Measurements from ENCODE around the gene CA10.

Gene CA10

GRCh38 chr17:51670899-51671298, 487.6 kb downstream of the CA10 start:
- TF ChIP-seq EZH2phosphoT487 (IDR thresholded peaks at IDR 0.05; ENCODE audit: borderline replicate concordance, low read length), result no peak
- TF ChIP-seq, protein P1, sequence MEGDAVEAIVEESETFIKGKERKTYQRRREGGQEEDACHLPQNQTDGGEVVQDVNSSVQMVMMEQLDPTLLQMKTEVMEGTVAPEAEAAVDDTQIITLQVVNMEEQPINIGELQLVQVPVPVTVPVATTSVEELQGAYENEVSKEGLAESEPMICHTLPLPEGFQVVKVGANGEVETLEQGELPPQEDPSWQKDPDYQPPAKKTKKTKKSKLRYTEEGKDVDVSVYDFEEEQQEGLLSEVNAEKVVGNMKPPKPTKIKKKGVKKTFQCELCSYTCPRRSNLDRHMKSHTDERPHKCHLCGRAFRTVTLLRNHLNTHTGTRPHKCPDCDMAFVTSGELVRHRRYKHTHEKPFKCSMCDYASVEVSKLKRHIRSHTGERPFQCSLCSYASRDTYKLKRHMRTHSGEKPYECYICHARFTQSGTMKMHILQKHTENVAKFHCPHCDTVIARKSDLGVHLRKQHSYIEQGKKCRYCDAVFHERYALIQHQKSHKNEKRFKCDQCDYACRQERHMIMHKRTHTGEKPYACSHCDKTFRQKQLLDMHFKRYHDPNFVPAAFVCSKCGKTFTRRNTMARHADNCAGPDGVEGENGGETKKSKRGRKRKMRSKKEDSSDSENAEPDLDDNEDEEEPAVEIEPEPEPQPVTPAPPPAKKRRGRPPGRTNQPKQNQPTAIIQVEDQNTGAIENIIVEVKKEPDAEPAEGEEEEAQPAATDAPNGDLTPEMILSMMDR (IDR thresholded peaks at IDR 0.05; ENCODE audit: low read depth, low read length, poor library complexity, severe bottlenecking), result no peak
- H3K4me3 ChIP-seq (ENCODE audit: low read length), result no peak overlapping the region
- H3K4me1 ChIP-seq (ENCODE audit: control insufficient read depth, low read length), result no peaks in the 10 kb centered on the region
- no peaks in the 10 kb centered on the region for H3K36me3 ChIP-seq (ENCODE audit: control insufficient read depth, low read length)
- no peaks in the 10 kb centered on the region for H3K9me3 ChIP-seq (ENCODE audit: control insufficient read depth, insufficient read depth, low read length)
- no peaks in the 10 kb centered on the region; the same call in 1 of the 2 replicates for H3K27me3 ChIP-seq (ENCODE audit: control insufficient read depth, low read length)
- no peak overlapping the region for H3K4me2 ChIP-seq (ENCODE audit: low read length)
- H3K9me2 ChIP-seq (replicated peaks; ENCODE audit: control insufficient read depth, low read length), result no peaks in the 10 kb centered on the region
- no peaks in the 10 kb centered on the region for H3F3A ChIP-seq (ENCODE audit: control insufficient read depth, insufficient read depth)
- H3K27ac ChIP-seq (ENCODE audit: low read depth, low read length), result no peak overlapping the region
- H4K20me1 ChIP-seq (ENCODE audit: control insufficient read depth, insufficient read depth, low read depth, low read length), result no peaks in the 10 kb centered on the region
- H3K79me2 ChIP-seq (ENCODE audit: control insufficient read depth, low read length), result no peaks in the 10 kb centered on the region

GRCh38 chr17:51668963-51669246, 489.6 kb downstream of the CA10 start:
- no peaks in the 10 kb centered on the region for H3K9me2 ChIP-seq (replicated peaks; ENCODE audit: control insufficient read depth, low read length)
- H3K27me3 ChIP-seq (ENCODE audit: control insufficient read depth, low read length), result no peaks in the 10 kb centered on the region; the same call in 1 of the 2 replicates
- H3K36me3 ChIP-seq (ENCODE audit: control insufficient read depth, low read length), result no peaks in the 10 kb centered on the region
- no peaks in the 10 kb centered on the region for H3K9me3 ChIP-seq (ENCODE audit: control insufficient read depth, insufficient read depth, low read length)
- no peaks in the 10 kb centered on the region for H3F3A ChIP-seq (ENCODE audit: control insufficient read depth, insufficient read depth)
- no peaks in the 10 kb centered on the region for H4K20me1 ChIP-seq (ENCODE audit: control insufficient read depth, insufficient read depth, low read depth, low read length)
- H3K4me3 ChIP-seq (ENCODE audit: low read length), result no peak overlapping the region
- no peak overlapping the region for H3K4me2 ChIP-seq (ENCODE audit: low read length)
- no peaks in the 10 kb centered on the region for H3K4me1 ChIP-seq (ENCODE audit: control insufficient read depth, low read length)
- H3K79me2 ChIP-seq (ENCODE audit: control insufficient read depth, low read length), result no peaks in the 10 kb centered on the region
- no peak overlapping the region for H3K27ac ChIP-seq (ENCODE audit: low read depth, low read length)
- TF ChIP-seq EZH2phosphoT487 (IDR thresholded peaks at IDR 0.05; ENCODE audit: borderline replicate concordance, low read length), result no peak
- TF ChIP-seq, protein P1 (IDR thresholded peaks at IDR 0.05; ENCODE audit: low read depth, low read length, poor library complexity, severe bottlenecking), result no peak

- Histone ChIP-seq H3K27me3 (ENCODE audit: control insufficient read depth, low read length) (no peaks in the 10 kb centered on the region), H4K20me1 (ENCODE audit: control insufficient read depth, insufficient read depth, low read depth, low read length) (no peaks in the 10 kb centered on the region), H3K79me2 (ENCODE audit: control insufficient read depth, low read length) (no peaks in the 10 kb centered on the region), H3K4me2 (ENCODE audit: low read length) (no peak overlapping the region), H3K4me1 (ENCODE audit: control insufficient read depth, low read length) (no peaks in the 10 kb centered on the region), H3F3A (ENCODE audit: control insufficient read depth, insufficient read depth) (no peaks in the 10 kb centered on the region), H3K9me3 (ENCODE audit: control insufficient read depth, insufficient read depth, low read length) (no peaks in the 10 kb centered on the region), H3K9me2 (replicated peaks; ENCODE audit: control insufficient read depth, low read length) (no peaks in the 10 kb centered on the region), H3K27ac (ENCODE audit: low read depth, low read length) (no peak overlapping the region), H3K4me3 (ENCODE audit: low read length) (no peak overlapping the region), H3K36me3 (ENCODE audit: control insufficient read depth, low read length) (no peaks in the 10 kb centered on the region)
- TF ChIP-seq, protein P1 (IDR thresholded peaks at IDR 0.05; ENCODE audit: low read depth, low read length, poor library complexity, severe bottlenecking), result no peak
- no peak for TF ChIP-seq EZH2phosphoT487 (IDR thresholded peaks at IDR 0.05; ENCODE audit: borderline replicate concordance, low read length)
These were observed 490.2 kb downstream of the CA10 start for GRCh38 chr17:51668155-51668962.

Measured in DOHH2 (cell line).